HepG2 (cell line): ENCODE data around the gene TPH1. TPM values are rescaled to one million over a fixed set of nuclear protein-coding genes. Genes with fewer than 3 reads are reported as not detected.

ENCODE experiments used
- DBP ChIP-seq: sonication (generic); formaldehyde crosslinking; IDR thresholded peaks from 2 replicates; pipeline ENCODE4 v1.4.0; 2020; ENCODE audit warnings: missing genetic modification reagents; ENCODE audit errors: not compliant biosample characterization
- FOXA3 ChIP-seq: IDR thresholded peaks from 2 replicates; pipeline ENCODE4 v1.6.1; 2016; ENCODE audit warnings: missing genetic modification reagents, missing compliant biosample characterization
- KDM4B ChIP-seq: sonication (generic); formaldehyde crosslinking; IDR thresholded peaks from 2 replicates; pipeline ENCODE4 v1.4.0; 2020; ENCODE audit warnings: missing genetic modification reagents
- MAF1 ChIP-seq: sonication (generic); formaldehyde crosslinking; IDR thresholded peaks from 2 replicates; pipeline ENCODE4 v1.5.0; 2020; ENCODE audit warnings: missing genetic modification reagents, borderline replicate concordance
- MXI1 ChIP-seq: IDR thresholded peaks from 3 replicates; pipeline ENCODE4 v1.6.1; 2012; ENCODE audit warnings: low read depth, low read length, inconsistent platforms, borderline replicate concordance
- ZNF597 ChIP-seq: sonication (generic); formaldehyde crosslinking; IDR thresholded peaks from 2 replicates; pipeline ENCODE4 v1.5.0; 2020; ENCODE audit warnings: missing genetic modification reagents
- polyA plus RNA-seq, 8 experiments: library from polyadenylated mRNA; depleted of rRNA in 3 of 8; stranded (reverse) in 7 of 8; unstranded in 1 of 8; fragments of >200 nt; fragmentation: Illumina TruSeq in 4 of 8; extraction: Trizol in 4 of 8; gene quantifications; 2 replicates each; pipeline versions ENCODE4 v1.2.1 to v1.2.3, GENCODE V29; 2011 to 2016; ENCODE audit warnings: low read depth in 4 of 8, missing spikeins in 1 of 8, mixed read lengths in 1 of 8; ENCODE audit not compliant: insufficient read depth in 1 of 8
- total RNA-seq, 5 experiments: library from RNA; depleted of rRNA; stranded (reverse); fragments of >200 nt; fragmentation: Illumina TruSeq; extraction: Trizol; gene quantifications; 2 replicates each; pipeline ENCODE4 v1.2.3, GENCODE V29; 2016; ENCODE audit warnings: low read depth in 1 of 5
- TF ChIP-seq, protein P1 (sequence below), 2 experiments: fragments of 450-650 bp in 1 of 2; sonication (generic) in 1 of 2; formaldehyde crosslinking in 1 of 2; IDR thresholded peaks; 2 replicates each; pipeline versions ENCODE4 v1.6.1 to v1.8.0; 2016 to 2022; ENCODE audit warnings: antibody characterized with exemption in 1 of 2, mild to moderate bottlenecking in 1 of 2, missing genetic modification reagents in 1 of 2
- TF ChIP-seq, protein P2 (sequence below): sonication (generic); formaldehyde crosslinking; IDR thresholded peaks from 2 replicates; pipeline ENCODE4 v1.5.1; 2020; ENCODE audit warnings: mild to moderate bottlenecking, missing genetic modification reagents, borderline replicate concordance

The TPH1 gene
- total and polyA plus RNA-seq, 2 of the 13 experiments (the other 11 are each of a cell fraction or from before 2014, with no cell fraction given), result 0.26 to 0.53 TPM

GRCh38 chr11:18012906-18013781 is 32.9 kb downstream of the TPH1 start, which contains the start of gene SERGEF (continued):
- TF ChIP-seq, protein P1, sequence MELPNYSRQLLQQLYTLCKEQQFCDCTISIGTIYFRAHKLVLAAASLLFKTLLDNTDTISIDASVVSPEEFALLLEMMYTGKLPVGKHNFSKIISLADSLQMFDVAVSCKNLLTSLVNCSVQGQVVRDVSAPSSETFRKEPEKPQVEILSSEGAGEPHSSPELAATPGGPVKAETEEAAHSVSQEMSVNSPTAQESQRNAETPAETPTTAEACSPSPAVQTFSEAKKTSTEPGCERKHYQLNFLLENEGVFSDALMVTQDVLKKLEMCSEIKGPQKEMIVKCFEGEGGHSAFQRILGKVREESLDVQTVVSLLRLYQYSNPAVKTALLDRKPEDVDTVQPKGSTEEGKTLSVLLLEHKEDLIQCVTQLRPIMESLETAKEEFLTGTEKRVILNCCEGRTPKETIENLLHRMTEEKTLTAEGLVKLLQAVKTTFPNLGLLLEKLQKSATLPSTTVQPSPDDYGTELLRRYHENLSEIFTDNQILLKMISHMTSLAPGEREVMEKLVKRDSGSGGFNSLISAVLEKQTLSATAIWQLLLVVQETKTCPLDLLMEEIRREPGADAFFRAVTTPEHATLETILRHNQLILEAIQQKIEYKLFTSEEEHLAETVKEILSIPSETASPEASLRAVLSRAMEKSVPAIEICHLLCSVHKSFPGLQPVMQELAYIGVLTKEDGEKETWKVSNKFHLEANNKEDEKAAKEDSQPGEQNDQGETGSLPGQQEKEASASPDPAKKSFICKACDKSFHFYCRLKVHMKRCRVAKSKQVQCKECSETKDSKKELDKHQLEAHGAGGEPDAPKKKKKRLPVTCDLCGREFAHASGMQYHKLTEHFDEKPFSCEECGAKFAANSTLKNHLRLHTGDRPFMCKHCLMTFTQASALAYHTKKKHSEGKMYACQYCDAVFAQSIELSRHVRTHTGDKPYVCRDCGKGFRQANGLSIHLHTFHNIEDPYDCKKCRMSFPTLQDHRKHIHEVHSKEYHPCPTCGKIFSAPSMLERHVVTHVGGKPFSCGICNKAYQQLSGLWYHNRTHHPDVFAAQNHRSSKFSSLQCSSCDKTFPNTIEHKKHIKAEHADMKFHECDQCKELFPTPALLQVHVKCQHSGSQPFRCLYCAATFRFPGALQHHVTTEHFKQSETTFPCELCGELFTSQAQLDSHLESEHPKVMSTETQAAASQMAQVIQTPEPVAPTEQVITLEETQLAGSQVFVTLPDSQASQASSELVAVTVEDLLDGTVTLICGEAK (IDR thresholded peaks at IDR 0.05), result no peak
- TF ChIP-seq, protein P1 (CRISPR knock-in tag; IDR thresholded peaks at IDR 0.05), result peak; percentile 86; the same call in 1 of the 2 replicates
- TF ChIP-seq KDM4B (CRISPR knock-in tag) (peak; percentile 31; the same call in 1 of the 2 replicates), FOXA3 (0 out of 2 replicates have a peak, but pooled peaks have one; percentile 6), MXI1 (peak; percentile 70; the same call in 1 of the 3 replicates), ZNF597 (CRISPR knock-in tag) (no peak), MAF1 (CRISPR knock-in tag) (no peak), DBP (CRISPR knock-in tag) (no peak)
- TF ChIP-seq, protein P2, sequence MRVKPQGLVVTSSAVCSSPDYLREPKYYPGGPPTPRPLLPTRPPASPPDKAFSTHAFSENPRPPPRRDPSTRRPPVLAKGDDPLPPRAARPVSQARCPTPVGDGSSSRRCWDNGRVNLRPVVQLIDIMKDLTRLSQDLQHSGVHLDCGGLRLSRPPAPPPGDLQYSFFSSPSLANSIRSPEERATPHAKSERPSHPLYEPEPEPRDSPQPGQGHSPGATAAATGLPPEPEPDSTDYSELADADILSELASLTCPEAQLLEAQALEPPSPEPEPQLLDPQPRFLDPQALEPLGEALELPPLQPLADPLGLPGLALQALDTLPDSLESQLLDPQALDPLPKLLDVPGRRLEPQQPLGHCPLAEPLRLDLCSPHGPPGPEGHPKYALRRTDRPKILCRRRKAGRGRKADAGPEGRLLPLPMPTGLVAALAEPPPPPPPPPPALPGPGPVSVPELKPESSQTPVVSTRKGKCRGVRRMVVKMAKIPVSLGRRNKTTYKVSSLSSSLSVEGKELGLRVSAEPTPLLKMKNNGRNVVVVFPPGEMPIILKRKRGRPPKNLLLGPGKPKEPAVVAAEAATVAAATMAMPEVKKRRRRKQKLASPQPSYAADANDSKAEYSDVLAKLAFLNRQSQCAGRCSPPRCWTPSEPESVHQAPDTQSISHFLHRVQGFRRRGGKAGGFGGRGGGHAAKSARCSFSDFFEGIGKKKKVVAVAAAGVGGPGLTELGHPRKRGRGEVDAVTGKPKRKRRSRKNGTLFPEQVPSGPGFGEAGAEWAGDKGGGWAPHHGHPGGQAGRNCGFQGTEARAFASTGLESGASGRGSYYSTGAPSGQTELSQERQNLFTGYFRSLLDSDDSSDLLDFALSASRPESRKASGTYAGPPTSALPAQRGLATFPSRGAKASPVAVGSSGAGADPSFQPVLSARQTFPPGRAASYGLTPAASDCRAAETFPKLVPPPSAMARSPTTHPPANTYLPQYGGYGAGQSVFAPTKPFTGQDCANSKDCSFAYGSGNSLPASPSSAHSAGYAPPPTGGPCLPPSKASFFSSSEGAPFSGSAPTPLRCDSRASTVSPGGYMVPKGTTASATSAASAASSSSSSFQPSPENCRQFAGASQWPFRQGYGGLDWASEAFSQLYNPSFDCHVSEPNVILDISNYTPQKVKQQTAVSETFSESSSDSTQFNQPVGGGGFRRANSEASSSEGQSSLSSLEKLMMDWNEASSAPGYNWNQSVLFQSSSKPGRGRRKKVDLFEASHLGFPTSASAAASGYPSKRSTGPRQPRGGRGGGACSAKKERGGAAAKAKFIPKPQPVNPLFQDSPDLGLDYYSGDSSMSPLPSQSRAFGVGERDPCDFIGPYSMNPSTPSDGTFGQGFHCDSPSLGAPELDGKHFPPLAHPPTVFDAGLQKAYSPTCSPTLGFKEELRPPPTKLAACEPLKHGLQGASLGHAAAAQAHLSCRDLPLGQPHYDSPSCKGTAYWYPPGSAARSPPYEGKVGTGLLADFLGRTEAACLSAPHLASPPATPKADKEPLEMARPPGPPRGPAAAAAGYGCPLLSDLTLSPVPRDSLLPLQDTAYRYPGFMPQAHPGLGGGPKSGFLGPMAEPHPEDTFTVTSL (CRISPR knock-in tag), result peak; percentile 56
